Cardiac fibroblast (primary cell): ENCODE results near the gene DUS1L.

Experiments
- DNase-seq, 2 donors: peaks; one replicate each; pipeline versions ENCODE4 v3.0.0 to v3.0.0-alpha.2; 2010; ENCODE audit warnings: low read depth in 2 of 2
- H3K4me3 ChIP-seq, 2 donors: replicated peaks in 1 of 2; 1 replicate in 1 of 2; 2 replicates in 1 of 2; pipeline ENCODE4 v1.5.1; 2011; ENCODE audit warnings: low read depth in 2 of 2, low read length in 2 of 2, mild to moderate bottlenecking in 2 of 2, moderate library complexity in 1 of 2
- TF ChIP-seq, protein P1 (sequence below): IDR thresholded peaks from one replicate; pipeline ENCODE4 v1.5.1; 2011; ENCODE audit warnings: low read depth, mild to moderate bottlenecking, low read length, inconsistent platforms

DUS1L gene

GRCh38 chr17:82037889-82038195, 27.8 kb downstream of the DUS1L start:
- no peak for DNase-seq
- H3K4me3 ChIP-seq, result peak overlapping the region; percentile 17 to 65
- TF ChIP-seq, protein P1, sequence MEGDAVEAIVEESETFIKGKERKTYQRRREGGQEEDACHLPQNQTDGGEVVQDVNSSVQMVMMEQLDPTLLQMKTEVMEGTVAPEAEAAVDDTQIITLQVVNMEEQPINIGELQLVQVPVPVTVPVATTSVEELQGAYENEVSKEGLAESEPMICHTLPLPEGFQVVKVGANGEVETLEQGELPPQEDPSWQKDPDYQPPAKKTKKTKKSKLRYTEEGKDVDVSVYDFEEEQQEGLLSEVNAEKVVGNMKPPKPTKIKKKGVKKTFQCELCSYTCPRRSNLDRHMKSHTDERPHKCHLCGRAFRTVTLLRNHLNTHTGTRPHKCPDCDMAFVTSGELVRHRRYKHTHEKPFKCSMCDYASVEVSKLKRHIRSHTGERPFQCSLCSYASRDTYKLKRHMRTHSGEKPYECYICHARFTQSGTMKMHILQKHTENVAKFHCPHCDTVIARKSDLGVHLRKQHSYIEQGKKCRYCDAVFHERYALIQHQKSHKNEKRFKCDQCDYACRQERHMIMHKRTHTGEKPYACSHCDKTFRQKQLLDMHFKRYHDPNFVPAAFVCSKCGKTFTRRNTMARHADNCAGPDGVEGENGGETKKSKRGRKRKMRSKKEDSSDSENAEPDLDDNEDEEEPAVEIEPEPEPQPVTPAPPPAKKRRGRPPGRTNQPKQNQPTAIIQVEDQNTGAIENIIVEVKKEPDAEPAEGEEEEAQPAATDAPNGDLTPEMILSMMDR, result no peak

DNA sequence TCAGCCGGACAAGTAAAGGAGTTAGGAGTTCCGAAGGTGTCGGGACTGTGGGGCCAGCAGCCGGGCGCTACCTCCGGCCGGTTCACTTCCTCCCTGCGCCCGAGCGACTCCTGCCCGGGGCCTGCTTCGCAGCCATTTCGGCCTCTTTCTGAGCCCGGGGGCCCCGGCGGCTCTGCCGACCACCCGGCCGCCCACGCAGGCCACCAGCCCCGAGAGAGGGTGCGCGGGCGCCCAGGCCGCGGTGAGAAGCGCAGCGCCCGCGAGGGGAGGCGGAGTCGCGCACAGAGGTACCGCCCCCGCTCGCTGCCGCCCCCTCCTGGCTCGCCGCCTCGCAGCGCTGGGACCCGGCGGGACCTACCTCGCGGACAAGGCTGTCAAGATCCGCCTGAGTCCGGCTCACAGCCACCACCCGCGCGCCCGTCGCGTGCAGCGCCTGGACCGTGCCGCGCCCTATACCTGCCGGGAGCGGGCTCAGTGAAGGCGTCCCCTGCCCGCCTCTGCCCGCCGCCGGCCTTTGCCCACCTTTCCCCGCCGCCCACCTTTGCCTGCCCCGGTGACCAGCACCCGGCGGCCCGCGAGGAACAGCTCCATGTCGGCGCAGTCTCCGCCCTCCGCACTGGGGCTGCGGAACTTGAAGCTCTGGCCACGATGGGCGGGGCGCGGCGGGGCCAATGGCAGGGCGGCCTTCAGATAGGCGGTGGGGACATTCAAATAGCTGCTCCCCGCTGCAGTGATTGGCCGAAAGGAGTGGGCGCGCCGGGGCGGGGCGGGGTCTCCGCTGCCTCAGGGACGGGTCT, 28.3 kb downstream of the DUS1L start, which contains the start of gene DCXR:
DCXR (minus strand) TSS at position 606 of the 797 bp plus-strand sequence; CDS start at position 591, 15 bp downstream.
- peak; percentile 97 for DNase-seq

DNA sequence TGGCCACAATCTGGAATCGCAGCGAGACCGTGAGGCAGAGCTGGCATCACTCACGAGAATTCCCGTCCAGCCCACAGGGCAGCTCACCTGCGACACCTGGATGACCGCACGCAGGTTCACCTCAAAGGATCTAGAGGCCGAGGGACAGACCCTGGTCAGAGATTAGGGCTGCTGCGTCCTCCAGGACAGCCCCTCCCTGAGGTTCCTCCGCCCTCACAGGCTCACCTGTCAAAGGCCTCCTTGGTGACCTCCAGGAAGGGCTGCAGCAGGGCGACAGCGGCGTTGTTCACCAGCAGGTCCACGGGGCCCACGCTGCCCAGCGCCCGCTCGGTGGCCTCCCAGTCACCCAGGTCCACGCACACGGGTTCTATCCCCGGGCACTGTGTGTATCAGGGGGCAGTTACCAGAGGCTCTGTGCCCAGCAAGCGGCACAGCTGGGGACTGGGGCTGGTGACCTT, 28.9 kb downstream of the DUS1L start:
- TF ChIP-seq, protein P1, result no peak
- DNase-seq, result no peak

More for the DNA sequence above, 28.3 kb downstream of the DUS1L start, which contains the start of gene DCXR:
- TF ChIP-seq, protein P1, result peak; percentile 34
- peak within 1 kb of the TSS; percentile 65 to 74 for H3K4me3 ChIP-seq

GRCh38 chr17:82035956-82036633, 29.5 kb downstream of the DUS1L start:
- TF ChIP-seq, protein P1, result no peak
- DNase-seq, result no peak
- H3K4me3 ChIP-seq, result peak overlapping the region; percentile 65 to 74

More for the DNA sequence above, 28.9 kb downstream of the DUS1L start:
- peak overlapping the region; percentile 65 to 74 for H3K4me3 ChIP-seq

DNA sequence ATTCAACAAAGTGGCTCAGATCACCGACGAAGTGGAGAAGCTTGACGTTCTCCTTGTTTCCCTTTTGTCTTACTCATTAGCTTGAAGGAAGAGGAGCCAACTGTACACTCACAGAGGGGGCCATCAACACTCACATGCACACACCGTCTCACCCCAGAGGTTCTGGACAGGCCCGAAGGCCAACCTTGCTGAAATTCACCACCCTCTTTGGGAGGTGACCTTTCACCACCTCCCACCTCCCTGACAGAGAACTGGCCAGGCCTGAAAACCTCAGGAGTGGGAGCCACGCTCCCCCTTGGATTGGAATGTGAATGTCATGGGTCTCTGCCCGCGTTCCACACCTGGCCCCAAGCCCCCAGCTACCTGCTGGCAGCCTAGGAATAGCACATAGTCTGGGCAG, 30.1 kb downstream of the DUS1L start:
- no peak overlapping the region for H3K4me3 ChIP-seq
- no peak for DNase-seq
- TF ChIP-seq, protein P1, result no peak

GRCh38 chr17:82034371-82035011, 31.1 kb downstream of the DUS1L start:
- H3K4me3 ChIP-seq, result no peak overlapping the region
- TF ChIP-seq, protein P1, result no peak
- no peak for DNase-seq
